A549 (cell line): Measurements from ENCODE around the gene CFH. TPM values are rescaled to one million over a fixed set of nuclear protein-coding genes. Genes with fewer than 3 reads are reported as not detected.

Source experiments
- ATAC-seq, 2 experiments: fragments of 200-7000 bp in 1 of 2; fragments of >200 bp in 1 of 2; cut with Nextera tagmentation in 1 of 2; cut with Tn5 transposase in 1 of 2; 3 replicates each; pipeline versions ENCODE4 v1.8.0 to v1.9.1; 2018 to 2020; ENCODE audit warnings: mild to moderate bottlenecking in 1 of 2, moderate library complexity in 1 of 2
- CTCF ChIA-PET: fragments of 300-600 bp; sonication (Branson Sonifier 250); formaldehyde crosslinking; extraction: SDS; loops from one replicate; lab custom pipeline; 2021; ENCODE audit warnings: antibody characterized with exemption, inconsistent platforms; lab: Yijun Ruan, JAX
- POLR2A ChIA-PET: fragments of 350-600 bp; formaldehyde crosslinking; extraction: SDS; loops from one replicate; lab custom pipeline; 2021; ENCODE audit warnings: antibody characterized with exemption, inconsistent platforms; lab: Yijun Ruan, JAX
- DNase-seq, 2 experiments: peaks; one replicate each; pipeline versions ENCODE4 v3.0.0 to v3.0.0-alpha.2; 2011 to 2016; ENCODE audit warnings: low read depth in 1 of 2, low spot score in 1 of 2
- FAIRE-seq: peaks from 2 replicates; lab custom pipeline; 2011; peaks lifted over from hg19 to GRCh38; lab: Jason Lieb, UNC
- H3K27ac ChIP-seq, 2 experiments: fragments of >200 bp; sonication (Bioruptor Twin); formaldehyde crosslinking; 3 replicates each; pipeline ENCODE4 v1.5.1; 2016 to 2017
- H3K4me1 ChIP-seq: fragments of >200 bp; sonication (Bioruptor Twin); formaldehyde crosslinking; 3 replicates; pipeline ENCODE4 v1.6.1; 2016
- H3K4me2 ChIP-seq: fragments of >200 bp; sonication (Bioruptor Twin); formaldehyde crosslinking; 3 replicates; pipeline ENCODE4 v1.6.1; 2016
- H3K4me3 ChIP-seq: fragments of >200 bp; sonication (Bioruptor Twin); formaldehyde crosslinking; 3 replicates; pipeline ENCODE4 v1.5.1; 2016
- H3K9me3 ChIP-seq: fragments of >200 bp; sonication (Bioruptor Twin); formaldehyde crosslinking; 3 replicates; pipeline ENCODE4 v1.6.1; 2016
- CBX2 ChIP-seq: fragments of 200-600 bp; sonication (generic); IDR thresholded peaks from 2 replicates; pipeline ENCODE4 v1.6.1; 2016; ENCODE audit warnings: low read depth, mild to moderate bottlenecking, borderline replicate concordance
- CHD4 ChIP-seq: fragments of 200-600 bp; sonication (generic); IDR thresholded peaks from 2 replicates; pipeline ENCODE4 v1.6.1; 2016; ENCODE audit warnings: antibody characterized with exemption, mild to moderate bottlenecking, borderline replicate concordance
- EHF ChIP-seq: fragments of 250-450 bp; sonication (Bioruptor Pico); IDR thresholded peaks from 2 replicates; pipeline ENCODE4 v1.5.0; 2020; ENCODE audit warnings: mild to moderate bottlenecking
- FOSL2 ChIP-seq, 2 experiments: fragments of 450-650 bp in 1 of 2; fragments of >200 bp in 1 of 2; sonication (Bioruptor Twin) in 1 of 2; formaldehyde crosslinking; IDR thresholded peaks; 2 replicates each; pipeline versions ENCODE4 v1.5.0 to v1.6.1; 2016 to 2020; ENCODE audit warnings: mild to moderate bottlenecking in 1 of 2, moderate library complexity in 1 of 2
- FOXS1 ChIP-seq: fragments of 250-450 bp; sonication (Bioruptor Pico); IDR thresholded peaks from 2 replicates; pipeline ENCODE4 v1.5.0; 2020; ENCODE audit warnings: mild to moderate bottlenecking, moderate library complexity
- HDAC2 ChIP-seq: fragments of 200-600 bp; sonication (generic); IDR thresholded peaks from 2 replicates; pipeline ENCODE4 v1.6.1; 2016
- HOXA7 ChIP-seq: fragments of 250-450 bp; sonication (Bioruptor Pico); IDR thresholded peaks from 2 replicates; pipeline ENCODE4 v1.5.0; 2020; ENCODE audit warnings: mild to moderate bottlenecking, moderate library complexity
- HOXB5 ChIP-seq: fragments of 250-450 bp; sonication (Bioruptor Pico); IDR thresholded peaks from 2 replicates; pipeline ENCODE4 v1.5.0; 2020; ENCODE audit warnings: mild to moderate bottlenecking, moderate library complexity
- JUN ChIP-seq, 2 experiments: fragments of >200 bp; sonication (Bioruptor Twin); formaldehyde crosslinking; IDR thresholded peaks; 2 replicates in 1 of 2; 3 replicates in 1 of 2; pipeline ENCODE4 v1.6.1; 2016 to 2017
- KDM1A ChIP-seq: fragments of 200-600 bp; sonication (generic); IDR thresholded peaks from 2 replicates; pipeline ENCODE4 v1.6.1; 2016; ENCODE audit warnings: low read depth, mild to moderate bottlenecking
- KDM5A ChIP-seq: fragments of 200-600 bp; sonication (generic); IDR thresholded peaks from 2 replicates; pipeline ENCODE4 v1.6.1; 2016; ENCODE audit warnings: antibody characterized with exemption, mild to moderate bottlenecking
- NPAS2 ChIP-seq: fragments of 250-450 bp; sonication (Bioruptor Pico); IDR thresholded peaks from 2 replicates; pipeline ENCODE4 v1.8.0; 2022; ENCODE audit warnings: mild to moderate bottlenecking, moderate library complexity, borderline replicate concordance
- PHF8 ChIP-seq: fragments of 200-600 bp; sonication (generic); IDR thresholded peaks from 2 replicates; pipeline ENCODE4 v1.6.1; 2016; ENCODE audit warnings: low read depth, mild to moderate bottlenecking, antibody characterized with exemption, moderate library complexity, borderline replicate concordance
- RCOR1 ChIP-seq: fragments of 150-350 bp; IDR thresholded peaks from 2 replicates; pipeline ENCODE4 v1.6.1; 2014; ENCODE audit warnings: antibody characterized with exemption, low read length, low read depth
- RFX5 ChIP-seq: fragments of 450-650 bp; IDR thresholded peaks from 2 replicates; pipeline ENCODE4 v1.7.1; 2014; ENCODE audit warnings: antibody characterized with exemption, mild to moderate bottlenecking, moderate library complexity
- RNF2 ChIP-seq: fragments of 200-600 bp; sonication (generic); IDR thresholded peaks from 2 replicates; pipeline ENCODE4 v1.6.1; 2016; ENCODE audit warnings: low read depth, mild to moderate bottlenecking, antibody characterized with exemption, moderate library complexity, borderline replicate concordance
- SMC3 ChIP-seq: fragments of >200 bp; sonication (Bioruptor Twin); formaldehyde crosslinking; IDR thresholded peaks from 3 replicates; pipeline ENCODE4 v1.6.1; 2018; ENCODE audit warnings: inconsistent platforms
- SREBF2 ChIP-seq: fragments of 450-650 bp; IDR thresholded peaks from 2 replicates; pipeline ENCODE4 v1.6.1; 2014; ENCODE audit warnings: mild to moderate bottlenecking, moderate library complexity
- TP53 ChIP-seq: fragments of 250-450 bp; sonication (Bioruptor Pico); IDR thresholded peaks from 2 replicates; pipeline ENCODE4 v1.5.0; 2021; ENCODE audit warnings: mild to moderate bottlenecking, moderate library complexity
- ZC3H11A ChIP-seq: fragments of 450-650 bp; IDR thresholded peaks from 2 replicates; pipeline ENCODE4 v1.6.1; 2014; ENCODE audit warnings: antibody characterized with exemption, mild to moderate bottlenecking
- ZNF302 ChIP-seq: fragments of 250-450 bp; sonication (Bioruptor Pico); IDR thresholded peaks from 2 replicates; pipeline ENCODE4 v1.9.0; 2021; ENCODE audit warnings: inconsistent platforms, mild to moderate bottlenecking, moderate library complexity
- ZSCAN20 ChIP-seq: fragments of 250-450 bp; sonication (Bioruptor Pico); IDR thresholded peaks from 2 replicates; pipeline ENCODE4 v1.8.0; 2022; ENCODE audit warnings: mild to moderate bottlenecking, moderate library complexity
- WGBS: methylation state at CpG from one replicate; pipeline ENCODE4 v1.1.6; 2017; ENCODE audit errors: missing lambda C conversion rate; 5-methylcytosine and 5-hydroxymethylcytosine counted together
- polyA plus RNA-seq, 4 experiments: library from polyadenylated mRNA; depleted of rRNA in 3 of 4; stranded (reverse); fragments of >200 nt; fragmentation: RNase III in 1 of 4; extraction: RNeasy Plus Mini Kit Qiagen cat#74134 plus additional on column Dnase treatment in 1 of 4; gene quantifications; 2 replicates in 3 of 4; 3 replicates in 1 of 4; pipeline ENCODE4 v1.2.3, GENCODE V29; 2011 to 2017
- TF ChIP-seq, protein P1 (sequence below): fragments of 250-450 bp; sonication (Bioruptor Pico); IDR thresholded peaks from 2 replicates; pipeline ENCODE4 v1.5.0; 2021; ENCODE audit warnings: mild to moderate bottlenecking, moderate library complexity, borderline replicate concordance
- TF ChIP-seq, protein P2 (sequence below): IDR thresholded peaks from 2 replicates; pipeline ENCODE4 v1.6.1; 2012; ENCODE audit warnings: low read depth, borderline replicate concordance
- TF ChIP-seq, protein P3 (sequence below): fragments of 150-350 bp; IDR thresholded peaks from 2 replicates; pipeline ENCODE4 v1.6.1; 2014; ENCODE audit warnings: low read depth, mild to moderate bottlenecking, low read length
- TF ChIP-seq, protein P4 (sequence below): fragments of >200 bp; sonication (Bioruptor Twin); formaldehyde crosslinking; IDR thresholded peaks from 3 replicates; pipeline ENCODE4 v1.6.1; 2016
- TF ChIP-seq, protein P5 (sequence below): fragments of 250-450 bp; sonication (Bioruptor Pico); IDR thresholded peaks from 2 replicates; pipeline ENCODE4 v1.5.0; 2020; ENCODE audit warnings: low read depth, mild to moderate bottlenecking, moderate library complexity

Gene CFH
- polyA plus RNA-seq, 2 of the 4 experiments (the other 2 are of a cell fraction): 8.2 to 68.1 TPM

DNA sequence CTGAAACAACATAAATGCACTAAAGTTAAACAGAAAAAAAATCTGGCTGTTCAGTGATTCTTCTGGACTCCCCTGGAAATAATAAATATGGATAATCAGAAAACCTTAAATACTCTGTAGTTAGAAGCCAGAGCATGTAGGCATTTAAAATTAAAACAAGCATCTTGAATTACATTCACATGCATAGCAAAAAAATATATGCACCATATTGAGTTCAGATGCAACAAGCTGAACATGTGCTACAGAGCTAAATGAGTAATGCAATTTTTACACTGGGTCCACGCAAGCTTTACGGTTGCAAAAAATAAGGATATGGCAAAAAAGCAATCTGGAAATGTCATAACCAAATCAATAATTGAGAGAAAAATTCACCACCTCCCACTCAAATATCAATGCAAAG is 32.1 kb upstream of the CFH start:
- no peak for DNase-seq
- POLR2A ChIA-PET: no interaction called here
- H3K9me3 ChIP-seq: no peaks in the 10 kb centered on the region
- 96% methylated on average over 2 of the region's 2 CpGs for WGBS
- CTCF ChIA-PET: no interaction called here
- TF ChIP-seq HOXA7: no peak
- no peak for TF ChIP-seq CBX2
- TF ChIP-seq, protein P1, sequence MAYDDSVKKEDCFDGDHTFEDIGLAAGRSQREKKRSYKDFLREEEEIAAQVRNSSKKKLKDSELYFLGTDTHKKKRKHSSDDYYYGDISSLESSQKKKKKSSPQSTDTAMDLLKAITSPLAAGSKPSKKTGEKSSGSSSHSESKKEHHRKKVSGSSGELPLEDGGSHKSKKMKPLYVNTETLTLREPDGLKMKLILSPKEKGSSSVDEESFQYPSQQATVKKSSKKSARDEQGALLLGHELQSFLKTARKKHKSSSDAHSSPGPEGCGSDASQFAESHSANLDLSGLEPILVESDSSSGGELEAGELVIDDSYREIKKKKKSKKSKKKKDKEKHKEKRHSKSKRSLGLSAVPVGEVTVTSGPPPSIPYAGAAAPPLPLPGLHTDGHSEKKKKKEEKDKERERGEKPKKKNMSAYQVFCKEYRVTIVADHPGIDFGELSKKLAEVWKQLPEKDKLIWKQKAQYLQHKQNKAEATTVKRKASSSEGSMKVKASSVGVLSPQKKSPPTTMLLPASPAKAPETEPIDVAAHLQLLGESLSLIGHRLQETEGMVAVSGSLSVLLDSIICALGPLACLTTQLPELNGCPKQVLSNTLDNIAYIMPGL (CRISPR knock-in tag): no peak
- no peak for TF ChIP-seq JUN (IDR thresholded peaks at IDR 0.05)
- TF ChIP-seq RNF2: no peak
- no peak for TF ChIP-seq RFX5
- TF ChIP-seq KDM1A: no peak
- TF ChIP-seq KDM5A: no peak
- TF ChIP-seq TP53 (CRISPR knock-in tag): no peak
- no peak for TF ChIP-seq EHF (CRISPR knock-in tag)
- TF ChIP-seq FOXS1 (CRISPR knock-in tag): no peak
- no peak for TF ChIP-seq SREBF2
- TF ChIP-seq FOSL2 (IDR thresholded peaks at IDR 0.05): no peak
- TF ChIP-seq FOSL2 (CRISPR knock-in tag; IDR thresholded peaks at IDR 0.05): no peak
- TF ChIP-seq SMC3: no peak
- no peak for TF ChIP-seq HDAC2
- TF ChIP-seq, all 56 proteins: peak for 0
- Histone ChIP-seq H3K4me1 (no peaks in the 10 kb centered on the region), H3K27ac (no peak overlapping the region), H3K4me3 (no peak overlapping the region), H3K4me2 (no peak overlapping the region)
- ATAC-seq (no peak), FAIRE-seq (no peak)

DNA sequence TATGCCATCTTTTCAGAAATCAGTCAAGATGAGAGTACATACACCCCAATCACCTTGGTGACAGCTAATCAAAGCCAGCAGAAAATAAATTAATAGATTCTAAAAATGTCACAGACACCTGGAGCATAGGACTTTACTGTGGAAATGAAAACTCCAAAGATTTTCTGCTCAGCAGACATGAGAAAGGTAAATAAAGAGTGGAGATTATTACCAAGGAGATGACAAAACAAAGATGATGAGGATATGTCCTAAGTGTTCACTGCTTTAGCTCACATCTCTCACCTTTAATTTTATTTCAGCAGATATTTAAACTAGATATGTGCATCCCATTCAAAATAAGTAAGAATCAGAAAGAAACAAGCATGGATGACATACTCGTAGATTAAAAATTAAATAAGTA is 28.8 kb upstream of the CFH start:
- FAIRE-seq (no peak), DNase-seq (no peak), ATAC-seq (no peak)
- TF ChIP-seq, protein P2, sequence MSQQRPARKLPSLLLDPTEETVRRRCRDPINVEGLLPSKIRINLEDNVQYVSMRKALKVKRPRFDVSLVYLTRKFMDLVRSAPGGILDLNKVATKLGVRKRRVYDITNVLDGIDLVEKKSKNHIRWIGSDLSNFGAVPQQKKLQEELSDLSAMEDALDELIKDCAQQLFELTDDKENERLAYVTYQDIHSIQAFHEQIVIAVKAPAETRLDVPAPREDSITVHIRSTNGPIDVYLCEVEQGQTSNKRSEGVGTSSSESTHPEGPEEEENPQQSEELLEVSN: no peak
- TF ChIP-seq, protein P3, sequence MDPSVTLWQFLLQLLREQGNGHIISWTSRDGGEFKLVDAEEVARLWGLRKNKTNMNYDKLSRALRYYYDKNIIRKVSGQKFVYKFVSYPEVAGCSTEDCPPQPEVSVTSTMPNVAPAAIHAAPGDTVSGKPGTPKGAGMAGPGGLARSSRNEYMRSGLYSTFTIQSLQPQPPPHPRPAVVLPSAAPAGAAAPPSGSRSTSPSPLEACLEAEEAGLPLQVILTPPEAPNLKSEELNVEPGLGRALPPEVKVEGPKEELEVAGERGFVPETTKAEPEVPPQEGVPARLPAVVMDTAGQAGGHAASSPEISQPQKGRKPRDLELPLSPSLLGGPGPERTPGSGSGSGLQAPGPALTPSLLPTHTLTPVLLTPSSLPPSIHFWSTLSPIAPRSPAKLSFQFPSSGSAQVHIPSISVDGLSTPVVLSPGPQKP: no peak
- no peak for TF ChIP-seq HOXB5 (CRISPR knock-in tag)
- TF ChIP-seq ZC3H11A: no peak
- TF ChIP-seq KDM1A: no peak
- TF ChIP-seq, protein P4, sequence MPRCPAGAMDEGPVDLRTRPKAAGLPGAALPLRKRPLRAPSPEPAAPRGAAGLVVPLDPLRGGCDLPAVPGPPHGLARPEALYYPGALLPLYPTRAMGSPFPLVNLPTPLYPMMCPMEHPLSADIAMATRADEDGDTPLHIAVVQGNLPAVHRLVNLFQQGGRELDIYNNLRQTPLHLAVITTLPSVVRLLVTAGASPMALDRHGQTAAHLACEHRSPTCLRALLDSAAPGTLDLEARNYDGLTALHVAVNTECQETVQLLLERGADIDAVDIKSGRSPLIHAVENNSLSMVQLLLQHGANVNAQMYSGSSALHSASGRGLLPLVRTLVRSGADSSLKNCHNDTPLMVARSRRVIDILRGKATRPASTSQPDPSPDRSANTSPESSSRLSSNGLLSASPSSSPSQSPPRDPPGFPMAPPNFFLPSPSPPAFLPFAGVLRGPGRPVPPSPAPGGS: no peak
- no peak for TF ChIP-seq RCOR1
- no peak for TF ChIP-seq PHF8
- TF ChIP-seq CHD4: no peak
- TF ChIP-seq, protein P5, sequence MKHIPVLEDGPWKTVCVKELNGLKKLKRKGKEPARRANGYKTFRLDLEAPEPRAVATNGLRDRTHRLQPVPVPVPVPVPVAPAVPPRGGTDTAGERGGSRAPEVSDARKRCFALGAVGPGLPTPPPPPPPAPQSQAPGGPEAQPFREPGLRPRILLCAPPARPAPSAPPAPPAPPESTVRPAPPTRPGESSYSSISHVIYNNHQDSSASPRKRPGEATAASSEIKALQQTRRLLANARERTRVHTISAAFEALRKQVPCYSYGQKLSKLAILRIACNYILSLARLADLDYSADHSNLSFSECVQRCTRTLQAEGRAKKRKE (CRISPR knock-in tag): no peak
- TF ChIP-seq ZNF302 (CRISPR knock-in tag): no peak
- no peak for TF ChIP-seq ZSCAN20 (CRISPR knock-in tag)
- TF ChIP-seq NPAS2: no peak
- ChIA-PET POLR2A (no interaction called here), CTCF (no interaction called here)
- Histone ChIP-seq H3K9me3 (no peaks in the 10 kb centered on the region), H3K4me2 (no peak overlapping the region), H3K4me3 (no peak overlapping the region), H3K4me1 (no peaks in the 10 kb centered on the region), H3K27ac (no peak overlapping the region)
- 62% methylated on average over 1 of the region's 1 CpG for WGBS
